Lower leg skin (tissue), 3 donors: ENCODE measurements around the gene KLK6.

Experiments
- CTCF ChIP-seq, 3 donors: fragments of 450-650 bp; IDR thresholded peaks; one replicate each; pipeline ENCODE4 v1.5.1; 2016; ENCODE audit warnings: antibody characterized with exemption in 3 of 3, mild to moderate bottlenecking in 3 of 3, moderate library complexity in 2 of 3
- POLR2A ChIP-seq, 2 donors: fragments of 450-650 bp; IDR thresholded peaks; one replicate each; pipeline ENCODE4 v1.6.1; 2016 to 2017; ENCODE audit warnings: antibody characterized with exemption in 2 of 2, mild to moderate bottlenecking in 1 of 2, moderate library complexity in 1 of 2

DNA sequence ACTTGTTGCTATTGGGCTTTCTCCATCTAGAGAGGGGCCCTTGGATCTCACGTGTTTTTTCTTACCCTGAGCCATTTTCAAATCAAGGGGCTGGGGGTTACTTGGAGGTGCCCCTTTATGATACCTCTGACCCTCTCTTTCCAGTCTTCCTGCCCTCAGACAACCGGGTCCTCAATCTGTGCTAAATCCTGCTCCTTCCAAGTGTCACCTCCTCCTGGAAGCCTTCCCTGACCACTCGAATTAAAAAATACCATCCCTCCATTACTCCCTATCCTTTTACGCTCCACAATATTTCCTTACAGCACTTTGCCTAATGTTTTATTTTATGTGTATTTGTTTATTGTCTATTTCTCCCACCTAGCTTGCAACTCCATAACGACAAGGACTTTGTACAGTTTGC lies 28.7 kb upstream of the KLK6 start:
- no peak for TF ChIP-seq CTCF (IDR thresholded peaks at IDR 0.05)
- TF ChIP-seq POLR2A (IDR thresholded peaks at IDR 0.05), result no peak
